GM13977 (cell line): ENCODE results near the gene CXXC5.

Experiments
- DNase-seq: peaks from one replicate; pipeline ENCODE4 v3.0.0; 2012; ENCODE audit warnings: low spot score
- in situ Hi-C: fragments of 300-500 bp; cut with MboI; formaldehyde crosslinking; loops from one replicate; pipeline ENCODE4 v1.12.0; 2022; ENCODE audit warnings: low sequenced_read_pairs, low pct_unique_long_range_greater_than_20kb, mixed read lengths, inconsistent platforms; ENCODE audit not compliant: unreplicated experiment
- TF ChIP-seq, protein P1 (sequence below): IDR thresholded peaks from 2 replicates; pipeline ENCODE4 v1.5.1; 2012; ENCODE audit warnings: mild to moderate bottlenecking, control low read depth; ENCODE audit not compliant: insufficient read depth; ENCODE audit errors: extremely low read depth, missing control alignments

Gene CXXC5

DNA sequence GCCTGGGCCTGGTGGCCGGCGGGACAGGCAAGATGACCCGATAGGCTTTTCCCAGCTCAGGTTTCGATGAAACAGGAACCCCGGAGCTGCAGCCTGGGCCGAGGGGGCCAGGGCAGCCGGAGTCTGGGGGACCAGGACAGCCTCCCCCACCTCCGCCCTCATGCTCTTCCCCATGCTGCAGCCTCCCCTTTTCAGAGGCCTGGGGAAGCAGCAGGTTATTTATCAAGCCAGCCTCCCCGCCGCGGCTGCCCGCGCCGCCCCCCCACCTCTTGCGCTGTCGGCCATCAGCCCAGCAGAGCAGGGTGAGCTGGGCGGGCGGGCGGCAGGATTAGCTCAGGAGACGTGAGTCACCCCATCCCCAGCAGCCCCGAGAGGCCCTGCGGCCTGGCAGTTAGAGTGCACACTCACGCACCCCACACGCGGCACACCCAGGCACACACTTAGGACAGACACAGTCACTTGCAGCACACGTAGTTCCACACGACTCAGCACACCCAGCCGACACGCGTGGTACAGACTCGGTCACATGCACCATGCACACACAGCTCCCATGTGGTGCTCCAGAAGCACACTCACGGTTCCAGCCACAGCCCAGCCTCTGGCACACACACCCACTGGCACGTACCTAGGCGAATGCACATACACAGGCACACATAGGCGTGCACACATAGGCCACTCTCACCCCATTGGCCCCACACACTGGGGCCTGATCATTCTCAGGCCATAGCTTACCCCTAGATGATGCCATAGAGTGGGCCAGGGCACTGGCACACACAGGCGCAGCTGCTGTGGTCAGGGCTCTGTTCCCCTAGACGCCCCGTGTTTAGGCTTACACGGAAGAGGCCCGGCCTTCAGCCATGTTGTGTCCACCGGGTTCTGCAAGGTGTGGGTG is 13.0 kb downstream of the CXXC5 start:
- peak; percentile 63 for DNase-seq
- in situ Hi-C loops = no loop called here
- TF ChIP-seq, protein P1, sequence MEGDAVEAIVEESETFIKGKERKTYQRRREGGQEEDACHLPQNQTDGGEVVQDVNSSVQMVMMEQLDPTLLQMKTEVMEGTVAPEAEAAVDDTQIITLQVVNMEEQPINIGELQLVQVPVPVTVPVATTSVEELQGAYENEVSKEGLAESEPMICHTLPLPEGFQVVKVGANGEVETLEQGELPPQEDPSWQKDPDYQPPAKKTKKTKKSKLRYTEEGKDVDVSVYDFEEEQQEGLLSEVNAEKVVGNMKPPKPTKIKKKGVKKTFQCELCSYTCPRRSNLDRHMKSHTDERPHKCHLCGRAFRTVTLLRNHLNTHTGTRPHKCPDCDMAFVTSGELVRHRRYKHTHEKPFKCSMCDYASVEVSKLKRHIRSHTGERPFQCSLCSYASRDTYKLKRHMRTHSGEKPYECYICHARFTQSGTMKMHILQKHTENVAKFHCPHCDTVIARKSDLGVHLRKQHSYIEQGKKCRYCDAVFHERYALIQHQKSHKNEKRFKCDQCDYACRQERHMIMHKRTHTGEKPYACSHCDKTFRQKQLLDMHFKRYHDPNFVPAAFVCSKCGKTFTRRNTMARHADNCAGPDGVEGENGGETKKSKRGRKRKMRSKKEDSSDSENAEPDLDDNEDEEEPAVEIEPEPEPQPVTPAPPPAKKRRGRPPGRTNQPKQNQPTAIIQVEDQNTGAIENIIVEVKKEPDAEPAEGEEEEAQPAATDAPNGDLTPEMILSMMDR = no peak

DNA sequence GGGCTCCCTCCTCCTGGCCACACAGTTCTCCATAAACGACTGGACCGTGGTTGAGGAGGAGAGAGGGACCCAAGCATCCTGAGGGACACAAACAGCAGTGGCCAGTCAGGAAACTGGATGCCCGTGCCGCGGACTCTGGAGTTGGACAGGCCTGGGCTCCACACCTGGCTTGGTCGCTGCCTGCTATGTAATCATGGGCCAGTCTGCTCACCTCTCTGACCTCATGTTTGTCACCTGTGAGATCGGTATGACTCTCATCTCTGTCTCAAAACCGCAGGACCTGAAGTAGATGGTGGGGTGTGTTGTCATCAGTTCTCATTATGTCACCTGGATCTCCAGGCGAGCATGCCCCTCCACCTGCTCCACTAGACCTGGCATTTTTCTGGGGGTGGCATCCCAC is 14.5 kb downstream of the CXXC5 start:
- TF ChIP-seq, protein P1 = no peak
- in situ Hi-C loops = no loop called here
- DNase-seq = peak; percentile 74

DNA sequence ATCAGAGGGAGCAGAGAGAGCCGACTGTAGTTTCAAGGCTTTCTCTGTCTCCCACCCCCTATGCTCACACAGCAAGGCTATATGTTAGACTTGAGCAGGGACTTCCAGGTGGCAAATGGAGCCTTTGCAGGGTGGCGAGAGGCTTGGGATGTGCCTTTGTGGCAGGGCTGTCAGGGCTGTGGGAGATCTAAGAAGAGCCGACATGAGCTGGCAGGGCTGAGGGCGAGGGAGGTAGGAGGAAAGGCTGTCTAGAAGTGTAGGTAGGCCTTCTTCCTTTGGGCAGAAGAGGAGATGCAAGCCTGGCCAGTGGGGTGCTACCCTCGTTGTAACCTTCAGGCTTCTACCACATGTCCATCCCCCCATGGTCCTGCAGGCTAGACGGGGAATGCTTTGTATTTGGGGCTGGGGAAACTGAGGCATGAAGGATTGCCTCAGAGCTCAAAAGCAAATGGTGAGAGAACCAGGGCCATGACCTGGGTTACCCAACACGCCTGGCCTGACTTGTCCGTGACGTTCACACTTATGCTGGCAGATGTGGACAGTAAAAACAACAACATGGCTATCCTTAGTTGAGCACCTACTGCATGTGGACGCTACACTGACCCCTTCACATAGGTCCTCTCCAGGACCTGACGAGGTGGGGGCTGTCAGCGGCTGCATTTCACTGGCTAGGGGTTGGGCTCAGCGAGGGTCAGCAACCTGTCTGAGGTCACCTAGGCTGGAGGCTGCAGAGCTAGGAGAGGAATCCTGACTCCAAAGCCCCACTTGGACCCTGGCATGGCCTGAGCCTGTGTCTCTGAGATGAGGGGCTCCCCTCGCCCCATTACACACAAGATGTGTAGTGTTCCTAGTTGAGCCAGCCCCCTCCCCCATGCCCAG is 15.3 kb downstream of the CXXC5 start:
- no peak for DNase-seq
- in situ Hi-C loops = no loop called here
- TF ChIP-seq, protein P1 = no peak

DNA sequence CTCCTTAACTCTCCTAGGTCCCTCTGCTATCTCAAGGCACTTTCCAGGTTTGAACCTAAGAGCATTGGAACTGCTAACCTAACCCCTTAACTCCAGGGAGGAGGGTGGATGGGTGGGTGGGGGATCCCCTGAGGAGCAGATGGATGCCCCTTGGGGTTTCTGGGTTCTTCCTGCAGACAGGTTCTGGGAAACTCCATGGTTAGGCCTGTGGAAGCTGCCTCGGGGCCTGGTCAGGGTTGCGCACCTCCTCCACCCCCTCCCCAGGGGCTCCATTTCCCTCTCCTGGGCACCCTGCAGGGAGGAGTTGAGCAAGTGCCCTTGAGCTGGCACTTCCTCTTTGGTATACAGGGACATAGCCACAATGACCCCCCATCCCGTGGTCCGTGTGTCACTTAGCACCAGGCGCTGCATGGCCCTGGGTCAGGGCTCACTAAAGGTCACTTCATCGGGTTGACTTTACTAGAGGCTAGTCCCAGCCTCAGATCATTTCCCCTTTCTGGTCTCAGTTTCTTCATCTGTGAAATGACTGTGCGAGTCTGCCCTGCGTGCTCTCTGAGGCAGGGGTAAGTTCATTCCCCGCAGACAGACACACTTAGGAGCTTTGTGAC is 16.0 kb downstream of the CXXC5 start:
- DNase-seq = peak; percentile 87
- TF ChIP-seq, protein P1 = no peak
- in situ Hi-C loops = no loop called here

DNA sequence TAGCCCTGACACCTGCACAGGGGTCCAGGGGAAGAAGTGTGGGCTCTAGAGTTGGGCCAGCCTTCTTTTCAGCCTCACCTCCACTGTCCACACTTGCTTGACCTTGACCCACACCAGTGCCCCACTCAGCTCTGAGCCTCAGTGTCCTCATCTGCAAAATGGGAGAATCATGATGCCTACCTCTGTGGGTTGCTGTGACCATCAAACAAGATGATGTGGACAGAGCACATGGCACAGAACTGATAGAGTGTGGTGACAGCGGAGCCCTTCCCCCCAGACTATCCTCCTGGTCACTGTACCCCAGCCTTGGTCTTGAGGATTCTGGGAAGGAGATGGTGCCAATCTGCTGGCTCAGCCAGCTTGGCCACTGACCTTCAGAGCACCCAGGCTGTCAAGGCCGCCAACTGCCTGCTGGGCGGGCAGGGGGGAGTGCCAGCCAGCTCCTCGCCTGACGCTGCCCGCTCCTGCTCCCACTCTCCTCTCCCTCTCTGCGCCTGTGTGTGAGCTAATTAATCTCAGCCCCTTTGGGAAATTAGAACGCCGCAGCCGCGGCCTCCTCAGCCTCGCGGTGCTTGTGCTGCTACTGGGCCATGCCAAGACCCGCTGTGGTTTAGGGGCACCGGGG is 16.7 kb downstream of the CXXC5 start:
- TF ChIP-seq, protein P1 = no peak
- in situ Hi-C loops = no loop called here
- no peak for DNase-seq

DNA sequence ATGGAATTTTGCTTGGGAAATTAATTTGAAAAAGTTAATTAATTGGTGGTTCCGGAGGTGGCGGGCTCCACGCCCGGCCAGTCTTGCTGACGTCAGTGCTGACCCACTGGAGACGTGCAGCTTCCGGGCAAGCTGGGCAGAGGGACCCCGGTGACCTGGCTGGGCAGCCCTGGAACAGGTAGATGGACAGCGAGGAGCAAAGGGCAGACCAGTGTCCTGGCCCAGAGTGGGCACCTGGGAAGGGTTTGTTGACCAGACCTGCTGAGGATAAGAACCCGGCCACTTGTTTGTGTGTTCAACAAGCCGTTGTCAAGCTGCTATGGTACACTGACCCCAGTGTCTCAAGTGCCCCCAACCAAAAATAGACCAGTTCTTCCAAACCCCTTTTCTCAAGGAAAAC is 17.5 kb downstream of the CXXC5 start:
- TF ChIP-seq, protein P1 = no peak
- no peak for DNase-seq
- in situ Hi-C loops = no loop called here
